HG02588 (cell line): ENCODE measurements around the gene PAM16.
"Not testable (repeated sequence)": the region's sequence is repeated elsewhere in the genome, so short reads cannot be mapped to it uniquely, and the experiment has no call there.

Experiments used
- ATAC-seq: cut with Tn5 transposase; IDR thresholded peaks from one replicate; pipeline ENCODE4 v1.9.1; 2021; ENCODE audit warnings: mild to moderate bottlenecking, moderate library complexity; ENCODE audit not compliant: unreplicated experiment

PAM16 gene

DNA sequence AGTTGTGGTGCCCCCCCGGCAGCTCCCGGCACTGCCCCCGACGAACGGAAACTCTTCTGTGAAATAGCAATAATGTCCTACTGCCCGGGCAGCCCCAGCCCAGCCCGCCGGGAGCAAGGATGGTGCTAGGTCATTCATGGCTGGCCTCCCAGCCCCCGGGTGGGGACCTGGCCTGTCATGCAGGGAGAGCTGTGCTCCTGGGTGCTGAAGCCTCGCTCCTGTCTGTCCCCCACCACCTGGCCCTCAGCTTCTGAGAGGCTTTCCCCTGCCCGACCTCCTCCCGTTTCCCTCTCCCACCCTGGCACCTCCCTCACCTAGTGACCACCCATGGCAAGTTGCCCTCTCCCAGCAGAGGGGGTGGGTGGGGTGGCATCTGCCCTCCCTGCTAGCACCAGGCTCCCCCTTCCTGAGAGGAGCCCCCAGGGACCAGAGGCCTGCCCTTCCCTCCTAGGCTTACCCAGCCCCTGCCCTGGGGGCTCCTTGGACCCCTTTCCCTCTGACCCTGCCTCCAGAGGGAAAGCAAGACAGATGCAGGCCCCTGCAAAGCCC, 13.5 kb downstream of the PAM16 start:
- ATAC-seq: no peak

DNA sequence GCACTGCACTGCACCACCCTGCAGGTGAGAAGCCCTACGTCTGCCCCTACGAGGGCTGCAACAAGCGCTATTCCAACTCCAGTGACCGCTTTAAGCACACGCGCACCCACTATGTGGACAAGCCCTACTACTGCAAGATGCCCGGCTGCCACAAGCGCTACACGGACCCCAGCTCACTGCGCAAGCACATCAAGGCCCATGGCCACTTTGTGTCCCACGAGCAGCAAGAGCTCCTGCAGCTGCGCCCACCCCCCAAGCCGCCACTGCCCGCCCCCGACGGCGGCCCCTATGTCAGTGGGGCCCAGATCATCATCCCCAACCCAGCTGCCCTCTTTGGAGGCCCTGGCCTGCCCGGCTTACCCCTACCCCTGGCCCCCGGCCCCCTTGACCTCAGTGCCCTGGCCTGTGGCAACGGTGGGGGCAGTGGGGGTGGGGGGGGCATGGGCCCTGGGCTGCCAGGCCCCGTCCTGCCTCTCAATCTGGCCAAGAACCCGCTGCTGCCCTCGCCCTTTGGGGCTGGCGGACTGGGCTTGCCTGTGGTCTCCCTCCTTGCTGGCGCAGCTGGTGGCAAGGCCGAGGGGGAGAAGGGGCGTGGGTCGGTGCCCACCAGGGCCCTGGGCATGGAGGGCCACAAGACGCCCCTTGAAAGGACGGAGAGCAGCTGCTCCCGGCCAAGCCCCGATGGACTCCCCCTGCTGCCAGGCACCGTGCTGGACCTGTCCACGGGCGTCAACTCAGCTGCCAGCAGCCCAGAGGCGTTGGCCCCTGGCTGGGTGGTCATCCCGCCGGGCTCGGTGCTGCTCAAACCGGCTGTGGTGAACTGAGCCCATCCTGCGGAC, 14.2 kb downstream of the PAM16 start:
- no peak for ATAC-seq

DNA sequence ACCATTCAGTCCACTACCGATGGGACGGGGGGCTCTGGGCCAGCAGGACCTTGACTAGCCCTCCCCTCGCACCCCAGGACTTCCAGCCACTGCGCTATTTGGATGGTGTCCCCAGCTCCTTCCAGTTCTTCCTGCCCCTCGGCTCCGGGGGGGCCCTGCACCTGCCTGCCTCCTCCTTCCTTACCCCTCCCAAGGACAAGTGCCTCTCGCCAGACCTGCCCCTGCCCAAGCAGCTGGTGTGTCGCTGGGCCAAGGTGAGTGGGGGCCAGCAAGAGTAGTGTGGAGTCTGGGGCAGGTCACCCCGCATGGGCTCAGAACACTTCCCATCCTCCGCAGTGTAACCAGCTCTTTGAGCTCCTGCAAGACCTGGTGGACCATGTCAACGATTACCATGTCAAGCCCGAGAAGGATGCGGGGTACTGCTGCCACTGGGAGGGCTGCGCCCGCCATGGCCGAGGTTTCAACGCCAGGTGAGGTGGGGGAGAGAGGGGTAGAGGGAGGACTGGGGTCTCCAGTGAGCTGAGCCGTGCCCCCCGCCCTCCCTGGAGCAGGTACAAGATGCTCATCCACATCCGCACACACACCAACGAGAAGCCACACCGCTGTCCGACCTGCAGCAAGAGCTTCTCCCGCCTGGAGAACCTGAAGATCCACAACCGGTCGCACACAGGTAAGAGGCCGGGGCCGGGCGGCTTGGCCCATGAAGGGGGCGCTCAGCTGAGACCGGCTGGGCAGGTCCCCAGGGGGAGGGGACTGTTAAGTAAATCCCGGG, 16.2 kb downstream of the PAM16 start:
- ATAC-seq: no peak

DNA sequence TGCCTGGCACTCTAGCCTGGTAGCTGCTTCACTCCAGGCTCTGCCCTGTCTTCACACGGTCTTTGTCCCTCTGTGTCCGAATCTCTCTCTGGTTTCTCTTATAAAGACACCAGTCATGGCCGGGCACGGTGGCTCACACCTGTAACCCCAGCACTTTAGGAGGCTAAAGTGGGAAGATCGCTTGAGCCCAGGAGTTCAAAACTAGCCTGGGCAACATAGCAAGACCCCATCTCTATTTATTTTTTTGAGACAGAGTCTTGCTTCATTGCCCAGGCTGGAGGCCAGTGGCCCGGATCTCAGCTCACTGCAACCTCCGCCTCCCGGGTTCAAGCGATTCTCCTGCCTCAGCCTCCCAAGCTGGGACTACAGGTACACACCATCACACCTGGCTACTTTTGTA, 17.4 kb downstream of the PAM16 start:
- not testable (repeated sequence) for ATAC-seq

DNA sequence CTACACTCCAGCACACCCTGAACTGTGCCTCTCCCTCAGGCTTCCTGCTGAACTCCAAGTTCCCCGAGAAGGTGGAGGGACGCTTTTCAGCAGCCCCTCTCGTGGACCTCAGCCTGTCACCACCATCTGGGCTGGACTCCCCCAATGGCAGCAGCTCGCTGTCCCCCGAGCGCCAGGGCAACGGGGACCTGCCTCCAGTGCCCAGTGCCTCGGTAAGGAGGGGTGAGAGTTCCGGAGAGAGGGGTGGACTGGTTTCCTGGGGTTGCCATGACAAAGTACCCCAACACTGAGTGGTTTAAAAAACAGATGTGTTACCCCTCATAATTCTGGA, 17.8 kb downstream of the PAM16 start:
- no peak for ATAC-seq

DNA sequence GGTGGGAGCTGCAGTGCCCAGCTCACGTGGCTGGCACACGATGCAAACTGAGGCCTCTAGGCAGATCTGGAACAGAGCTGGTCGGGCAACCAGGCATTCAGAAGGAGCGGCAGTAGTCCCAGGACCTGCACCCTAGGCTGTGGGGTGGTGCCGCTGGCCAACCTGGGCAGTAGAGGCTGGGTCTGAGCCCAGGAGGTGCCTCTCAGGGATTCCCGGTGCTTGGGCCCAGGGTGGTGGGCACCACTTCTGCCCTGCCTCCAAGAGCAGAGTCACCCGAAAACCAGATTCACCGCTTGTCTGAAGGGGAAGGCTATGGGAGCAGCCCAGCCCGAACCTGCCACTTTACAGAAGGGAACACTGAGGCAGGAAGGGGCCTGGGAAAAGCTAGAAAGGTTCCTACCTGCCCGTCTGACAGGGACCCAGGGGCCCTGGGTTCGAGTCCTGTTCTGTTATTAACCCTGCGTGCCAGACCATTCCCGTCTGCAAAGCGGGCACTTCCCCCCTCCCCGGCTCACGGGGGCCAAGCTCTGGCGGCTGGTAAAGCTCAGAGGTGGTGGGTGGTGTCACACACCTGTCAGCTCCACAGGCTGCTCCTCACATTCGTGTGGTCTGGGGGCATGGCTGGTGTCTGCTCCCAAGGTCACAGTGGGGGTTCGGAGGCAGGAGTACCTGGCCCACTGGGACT, 18.4 kb downstream of the PAM16 start:
- ATAC-seq: no peak

DNA sequence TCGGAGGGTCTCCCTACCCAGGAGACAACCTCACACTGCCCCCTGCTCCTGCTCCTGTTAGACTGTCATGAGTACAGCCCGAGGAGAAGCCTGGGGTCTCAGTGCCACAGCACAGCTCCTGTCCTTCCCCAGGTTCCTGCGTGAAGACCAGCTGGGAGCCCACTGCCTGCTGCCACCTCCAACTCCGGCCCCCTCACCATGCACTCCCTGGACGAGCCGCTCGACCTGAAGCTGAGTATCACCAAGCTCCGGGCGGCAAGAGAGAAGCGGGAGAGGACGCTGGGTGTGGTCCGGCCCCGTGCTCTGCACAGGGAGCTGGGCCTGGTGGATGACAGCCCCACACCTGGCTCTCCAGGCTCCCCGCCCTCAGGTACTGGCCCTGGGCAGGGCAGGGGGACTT, 19.0 kb downstream of the PAM16 start:
- ATAC-seq: no peak

DNA sequence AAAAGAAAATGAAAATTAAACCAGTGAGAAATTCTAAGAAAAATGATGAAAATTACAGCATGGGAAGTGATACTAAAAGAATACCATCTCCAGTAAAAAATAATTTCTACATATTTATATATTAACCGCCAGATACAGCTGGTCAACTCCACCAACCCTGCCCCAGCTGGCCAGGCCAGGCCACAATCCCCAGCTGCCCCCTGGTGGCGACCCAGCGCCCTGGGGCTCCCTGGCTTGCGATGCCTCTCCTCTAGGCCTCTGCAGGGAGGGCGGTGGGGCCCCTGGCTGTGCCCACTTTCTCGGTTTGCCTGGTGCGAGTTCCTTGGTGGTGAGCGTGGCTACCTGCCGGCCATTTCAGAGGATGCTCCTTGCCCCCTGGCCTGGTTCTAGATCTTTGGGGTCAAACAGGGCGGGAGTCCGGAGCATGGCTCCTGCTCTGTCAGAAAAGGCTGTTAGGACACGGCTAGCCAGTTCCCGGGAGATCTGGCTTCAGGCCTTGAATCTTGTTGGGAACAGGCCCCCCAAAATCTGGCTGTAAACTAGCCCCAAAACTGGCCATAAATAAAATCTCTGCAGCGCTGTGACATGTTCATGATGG, 20.7 kb downstream of the PAM16 start:
- ATAC-seq: no peak

DNA sequence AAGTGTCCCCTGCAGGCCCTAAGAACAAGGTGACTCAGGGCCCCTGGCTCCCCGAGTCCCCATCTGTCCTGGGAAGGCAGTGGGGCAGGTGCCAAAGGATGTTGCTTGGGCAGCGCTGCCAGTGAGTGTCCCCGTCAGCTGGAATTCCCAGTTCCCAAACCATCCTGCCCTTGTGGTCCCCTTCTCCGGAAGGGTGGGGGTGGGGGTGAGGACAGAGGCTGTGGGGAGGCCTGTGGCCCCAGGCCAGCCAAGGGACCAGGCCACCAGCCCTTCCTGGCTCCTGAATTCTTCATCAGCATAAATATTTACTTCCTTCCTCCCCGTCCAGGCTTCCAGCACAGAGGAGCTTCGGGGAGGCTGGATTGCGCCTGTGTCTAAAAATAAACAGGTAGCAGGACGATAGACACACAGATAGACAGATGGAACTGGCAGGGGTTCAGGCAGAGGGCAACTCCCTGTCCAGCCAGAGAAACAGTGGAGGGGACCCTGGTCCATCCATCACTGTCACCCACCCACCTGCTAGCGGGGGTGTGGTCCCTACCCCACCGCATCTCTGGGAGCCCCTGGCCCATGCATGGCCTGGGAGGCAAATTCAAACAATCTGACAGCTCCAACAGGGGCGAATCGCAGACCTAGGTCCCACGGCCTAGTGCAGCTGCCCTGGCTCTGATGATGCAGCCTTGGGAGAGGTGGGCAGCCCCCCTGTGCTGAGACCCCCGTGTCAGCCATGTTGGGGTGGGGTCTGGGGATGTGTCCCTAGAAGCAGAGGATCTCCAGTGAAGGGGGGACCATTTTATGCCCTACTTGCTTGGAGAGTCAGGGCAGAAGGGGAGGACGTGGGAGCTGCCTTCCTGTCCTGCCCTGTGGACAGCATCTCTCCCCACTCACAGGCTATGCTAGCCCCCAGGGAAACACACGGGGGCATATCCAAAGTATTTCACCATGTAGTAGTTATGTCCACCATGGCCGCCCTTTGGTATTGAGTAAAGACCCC, 22.0 kb downstream of the PAM16 start:
- ATAC-seq: no peak

DNA sequence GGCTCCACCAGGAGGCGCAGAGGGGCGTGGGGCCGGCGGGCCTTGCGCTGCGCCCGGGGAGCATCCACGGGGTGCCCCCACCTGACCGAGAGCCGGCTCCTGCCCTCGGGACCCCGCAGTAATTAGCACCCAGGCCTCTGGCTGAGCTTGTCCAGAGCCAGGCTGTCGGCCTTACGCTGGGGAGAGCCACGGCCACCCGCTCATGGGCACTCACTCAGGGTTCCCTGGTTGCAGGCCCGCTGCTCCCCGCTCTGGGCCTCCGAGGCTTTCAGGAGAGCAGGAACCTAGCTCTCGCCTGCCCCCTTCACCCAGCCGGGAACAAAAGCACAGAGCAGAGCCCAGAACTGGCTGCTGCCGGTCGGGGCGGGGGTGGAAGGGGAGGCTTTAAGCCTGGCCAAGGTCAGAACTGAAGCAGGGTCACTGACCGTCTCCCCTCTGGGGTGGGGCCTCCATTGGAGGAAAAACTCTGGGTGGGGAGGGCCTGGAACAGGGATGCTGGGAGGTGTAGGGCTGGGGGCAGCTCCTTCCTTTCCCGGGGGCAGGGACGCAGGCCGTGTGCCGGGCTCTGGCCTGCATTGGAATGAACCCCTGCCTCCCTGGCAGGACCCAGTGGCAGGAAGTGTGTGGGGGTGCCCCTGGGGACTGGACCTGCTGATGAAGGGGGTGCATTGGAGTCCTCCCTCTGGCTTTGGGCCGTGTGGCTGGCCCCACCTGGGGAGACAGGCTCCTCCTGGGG, 22.9 kb downstream of the PAM16 start:
- ATAC-seq: no peak

DNA sequence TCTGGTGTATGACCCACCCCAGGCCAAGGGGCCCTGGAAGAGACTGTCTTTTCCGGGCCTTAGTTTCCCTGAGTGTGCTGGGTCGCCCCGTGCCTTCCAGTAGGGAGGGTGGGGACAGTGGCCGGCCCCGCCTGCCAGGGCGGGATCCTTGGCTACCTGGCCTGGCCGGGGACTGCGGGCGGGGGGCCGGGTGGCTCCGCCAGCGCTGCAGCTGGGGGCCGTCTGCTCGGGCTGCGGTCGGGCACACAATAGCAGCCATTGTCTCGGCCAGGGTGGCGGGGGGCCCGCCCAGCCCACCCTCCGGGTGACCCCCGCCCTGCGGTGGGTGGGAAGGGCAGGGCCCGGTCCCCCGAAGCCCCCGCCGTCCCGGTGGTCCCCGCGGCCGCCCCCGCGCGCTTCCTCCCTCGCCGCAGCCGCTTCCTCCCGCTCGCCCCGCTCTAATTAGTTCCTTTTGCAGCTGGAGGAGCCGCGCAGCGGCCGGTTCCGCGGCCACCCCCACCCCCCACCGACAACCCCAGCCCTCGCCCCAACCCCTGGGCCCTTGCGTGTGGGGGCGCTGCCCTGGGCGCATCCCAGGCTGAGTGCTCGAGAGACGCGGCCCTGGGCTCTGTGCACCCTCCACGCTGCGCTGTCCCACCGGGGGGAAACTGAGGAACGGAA, 23.6 kb downstream of the PAM16 start:
- no peak for ATAC-seq

DNA sequence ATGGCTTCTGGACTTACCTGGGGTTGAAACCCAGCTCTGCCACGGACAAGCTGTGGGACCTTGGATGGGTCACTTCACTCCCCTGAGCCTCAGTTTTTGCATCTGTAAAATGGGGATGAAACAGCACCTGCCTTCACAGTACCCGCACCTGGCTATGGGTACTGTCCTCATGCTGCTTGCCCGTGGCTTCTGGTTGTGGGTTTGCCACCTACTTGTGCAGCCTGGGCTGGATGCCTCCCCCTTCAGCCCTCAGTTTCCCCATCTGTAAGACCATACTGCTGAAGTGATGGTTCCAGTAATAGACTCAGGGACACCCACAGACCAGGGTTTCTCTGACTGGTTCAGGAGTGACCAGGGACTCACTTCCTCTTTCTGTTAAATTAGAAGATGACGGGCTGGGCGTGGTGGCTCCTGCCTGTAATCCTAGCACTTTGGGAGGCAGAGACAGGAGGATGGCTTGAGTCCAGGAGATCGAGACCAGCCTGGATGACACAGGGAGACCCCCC, 25.8 kb downstream of the PAM16 start:
- ATAC-seq: no peak

DNA sequence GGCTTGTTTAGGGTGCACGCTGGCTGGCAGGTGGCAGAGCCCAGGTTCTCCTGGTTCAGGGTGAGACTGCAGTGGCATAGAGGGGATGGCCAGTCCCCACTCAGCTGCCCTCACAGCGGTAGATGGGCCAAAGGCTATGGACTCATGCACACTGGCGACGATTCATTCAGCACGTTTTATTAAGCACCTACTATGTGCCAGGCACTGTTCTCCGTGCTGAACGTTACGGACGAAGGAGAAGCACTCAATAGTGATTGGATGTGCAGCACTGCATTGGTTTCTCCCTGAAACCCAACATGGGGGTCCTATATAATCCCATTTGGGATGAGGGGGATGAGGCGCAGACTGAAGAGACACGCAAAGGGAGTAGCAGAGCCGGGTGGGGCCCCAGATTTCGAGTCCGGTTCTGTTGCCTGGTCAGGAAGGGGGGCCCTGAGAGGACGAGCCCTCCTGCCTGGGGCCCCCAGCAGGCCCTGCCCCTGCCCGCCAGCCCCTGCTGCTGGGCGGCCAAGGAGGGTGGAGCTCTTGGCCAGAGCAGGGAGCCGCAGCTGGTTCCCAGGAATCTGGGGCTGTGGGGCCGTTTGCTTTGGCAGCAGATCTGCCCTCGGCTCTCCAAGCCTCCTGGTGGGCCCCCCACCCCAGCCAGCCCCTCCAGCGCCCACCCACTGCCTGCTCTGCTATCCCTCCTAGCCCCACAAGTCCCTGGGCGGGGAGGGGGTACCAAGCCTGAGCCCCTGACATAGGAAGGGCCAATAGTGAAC, 26.4 kb downstream of the PAM16 start:
- no peak for ATAC-seq

DNA sequence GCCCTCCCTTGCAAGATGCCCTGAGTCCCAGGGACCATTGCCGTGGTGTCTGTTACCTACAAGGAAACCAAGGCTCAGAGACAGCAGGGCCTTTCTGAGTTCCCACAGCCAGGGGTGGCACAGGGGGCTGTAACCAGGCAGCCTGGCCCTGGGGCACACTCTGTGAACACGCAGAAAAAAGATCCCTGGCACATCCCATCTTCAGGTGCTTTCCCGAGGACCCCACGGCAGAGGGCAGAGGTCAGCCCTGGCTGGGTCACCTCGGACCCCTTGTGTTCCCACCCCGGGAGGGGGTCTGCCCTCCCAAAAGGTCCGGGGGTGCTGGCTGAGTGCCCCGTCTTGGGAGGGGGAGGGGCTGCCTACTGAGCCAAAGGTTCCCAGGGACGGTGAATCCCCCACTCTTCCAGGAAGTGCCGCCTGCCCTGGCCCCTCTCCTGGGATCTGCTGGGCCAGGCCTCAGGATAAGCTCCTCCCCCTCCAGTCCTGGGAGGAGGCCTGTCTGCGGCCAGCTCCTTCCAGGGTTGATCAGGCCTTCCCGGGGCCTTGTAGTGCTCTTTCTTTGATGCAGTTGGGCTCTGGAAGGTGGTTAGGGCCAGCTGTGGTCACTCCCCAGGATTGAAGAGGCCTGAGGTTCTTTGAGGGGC, 27.2 kb downstream of the PAM16 start:
- no peak for ATAC-seq

DNA sequence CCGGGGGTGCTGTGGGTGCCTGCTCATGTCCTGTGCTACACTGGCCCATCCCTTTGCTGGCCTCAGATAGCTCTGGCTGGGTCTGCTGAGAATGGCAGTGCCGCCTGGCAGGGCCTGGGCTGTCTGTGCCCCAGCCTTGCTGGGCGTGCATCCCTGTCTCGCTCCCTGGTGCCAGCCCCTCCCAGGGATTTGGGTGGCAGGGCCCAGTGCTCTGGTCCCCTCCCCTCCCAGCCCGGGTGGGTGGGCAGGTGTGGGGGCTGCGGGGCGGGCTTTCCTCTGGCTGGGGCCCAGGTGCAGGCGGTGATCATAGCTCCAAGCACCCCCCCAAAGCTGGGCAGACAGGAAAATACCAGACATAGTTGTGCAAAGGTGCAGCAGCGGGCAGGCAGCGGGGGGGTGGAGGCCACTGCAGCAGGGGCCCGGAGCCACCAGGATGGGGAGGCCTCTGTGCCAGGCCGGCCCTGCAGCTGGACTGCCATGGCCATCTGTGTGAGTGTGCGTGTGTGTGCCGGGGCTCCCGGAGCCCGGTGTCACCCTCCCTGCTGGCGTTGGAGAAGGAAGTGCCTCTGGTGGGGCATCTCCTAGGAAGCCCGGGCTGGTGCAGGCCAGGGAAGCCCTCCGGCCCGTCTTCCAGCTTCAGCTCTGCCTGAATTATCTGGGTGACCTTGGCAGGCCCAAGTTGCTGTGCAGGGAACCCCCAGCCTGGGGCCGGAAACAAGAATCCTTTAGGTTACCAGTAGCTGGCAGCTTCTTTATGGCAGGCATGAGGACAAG, 27.9 kb downstream of the PAM16 start:
- no peak for ATAC-seq
